Common myeloid progenitor, CD34-positive (primary cell): Measurements from ENCODE around the gene HK2.
A peak's percentile ranks its signal among the peaks of the same experiment; 100 is the strongest.
"Not testable (repeated sequence)": the region's sequence is repeated elsewhere in the genome, so short reads cannot be mapped to it uniquely, and the experiment has no call there.

Experiments used
- CTCF ChIA-PET: fragments of 350-600 bp; sonication (Branson Sonifier 250); formaldehyde crosslinking; loops from one replicate; lab custom pipeline; 2021; ENCODE audit warnings: antibody characterized with exemption; lab: Charles Lee
- POLR2A ChIA-PET: fragments of 350-600 bp; sonication (Branson Sonifier 250); formaldehyde crosslinking; loops from one replicate; lab custom pipeline; 2021; ENCODE audit warnings: antibody characterized with exemption; lab: Charles Lee
- DNase-seq, 3 donors: peaks; one replicate each; pipeline versions ENCODE4 v3.0.0 to v3.0.0-alpha.2; 2013
- H3K27ac ChIP-seq, 2 experiments: 1 replicate in 1 of 2; 2 replicates in 1 of 2; pipeline ENCODE4 v1.7.0; 2013; ENCODE audit warnings: inconsistent platforms in 2 of 2, low read length in 2 of 2, mild to moderate bottlenecking in 2 of 2, low read depth in 1 of 2, moderate library complexity in 1 of 2; ENCODE audit not compliant: severe bottlenecking in 2 of 2, insufficient read depth in 1 of 2, poor library complexity in 1 of 2
- H3K27me3 ChIP-seq, 5 experiments: replicated peaks in 2 of 5; 1 replicate in 3 of 5; 2 replicates in 2 of 5; pipeline versions ENCODE4 v1.6.1 to v1.7.0; 2013; ENCODE audit warnings: low read length in 4 of 5, mild to moderate bottlenecking in 2 of 5, moderate library complexity in 2 of 5, inconsistent platforms in 1 of 5; ENCODE audit not compliant: insufficient read depth in 5 of 5, control insufficient read depth in 4 of 5
- H3K36me3 ChIP-seq, 4 experiments: 1 replicate in 2 of 4; 2 replicates in 2 of 4; pipeline versions ENCODE4 v1.6.1 to v1.7.0; 2013; ENCODE audit warnings: low read length in 3 of 4, control low read depth in 1 of 4, mild to moderate bottlenecking in 1 of 4; ENCODE audit not compliant: control insufficient read depth in 4 of 4, insufficient read depth in 4 of 4
- H3K4me1 ChIP-seq, 4 experiments: 1 replicate in 3 of 4; 2 replicates in 1 of 4; pipeline versions ENCODE4 v1.6.1 to v1.7.1; 2013; ENCODE audit warnings: low read length in 3 of 4, mild to moderate bottlenecking in 3 of 4, control low read depth in 1 of 4, inconsistent platforms in 1 of 4, moderate library complexity in 1 of 4; ENCODE audit not compliant: control insufficient read depth in 4 of 4, insufficient read depth in 4 of 4; ENCODE audit errors: control extremely low read depth in 1 of 4
- H3K4me3 ChIP-seq, 7 experiments: 1 replicate in 4 of 7; 2 replicates in 3 of 7; pipeline versions ENCODE4 v1.5.1 to v1.7.0; 2013; ENCODE audit warnings: mild to moderate bottlenecking in 7 of 7, low read length in 6 of 7, moderate library complexity in 6 of 7, inconsistent platforms in 2 of 7, low read depth in 2 of 7, control low read depth in 1 of 7; ENCODE audit not compliant: insufficient read depth in 4 of 7, control insufficient read depth in 1 of 7; ENCODE audit errors: extremely low read depth in 1 of 7
- H3K9me3 ChIP-seq, 5 experiments: 1 replicate in 4 of 5; 2 replicates in 1 of 5; pipeline versions ENCODE4 v1.6.1 to v1.7.1; 2013; ENCODE audit warnings: low read length in 4 of 5, mild to moderate bottlenecking in 2 of 5, inconsistent platforms in 1 of 5, low read depth in 1 of 5, moderate library complexity in 1 of 5; ENCODE audit not compliant: control insufficient read depth in 4 of 5, insufficient read depth in 2 of 5; ENCODE audit errors: control extremely low read depth in 1 of 5
- WGBS: methylation state at CpG from one replicate; pipeline ENCODE4 v1.1.5; 2013; ENCODE audit not compliant: insufficient coverage; 5-methylcytosine and 5-hydroxymethylcytosine counted together

The HK2 gene

GRCh38 chr2:74821177-74822126 is 12.5 kb upstream of the HK2 start:
- no peak for DNase-seq
- Histone ChIP-seq H3K36me3 (no peaks in the 10 kb centered on the region), H3K4me1 (peaks cover 8 to 46% (median 15%) of the 10 kb centered on the region in 4 experiments), H3K4me3 (no peak overlapping the region), H3K27me3 (no peaks in the 10 kb centered on the region), H3K9me3 (no peaks in the 10 kb centered on the region), H3K27ac (no peak overlapping the region)
- CTCF ChIA-PET: interaction anchor here (1.2 to 1.3 kb wide), 2 partner anchors 10 to 12 kb away, joined by 3 read pairs; partner anchors contain the start of gene HK2
- WGBS: 91% methylated on average over 1 of the region's 3 CpGs
- POLR2A ChIA-PET: interaction anchor here (0.6 kb wide), 3 partner anchors 22 to 115 kb away, joined by 3 to 4 read pairs (median 4); no protein-coding TSS in a partner anchor

DNA sequence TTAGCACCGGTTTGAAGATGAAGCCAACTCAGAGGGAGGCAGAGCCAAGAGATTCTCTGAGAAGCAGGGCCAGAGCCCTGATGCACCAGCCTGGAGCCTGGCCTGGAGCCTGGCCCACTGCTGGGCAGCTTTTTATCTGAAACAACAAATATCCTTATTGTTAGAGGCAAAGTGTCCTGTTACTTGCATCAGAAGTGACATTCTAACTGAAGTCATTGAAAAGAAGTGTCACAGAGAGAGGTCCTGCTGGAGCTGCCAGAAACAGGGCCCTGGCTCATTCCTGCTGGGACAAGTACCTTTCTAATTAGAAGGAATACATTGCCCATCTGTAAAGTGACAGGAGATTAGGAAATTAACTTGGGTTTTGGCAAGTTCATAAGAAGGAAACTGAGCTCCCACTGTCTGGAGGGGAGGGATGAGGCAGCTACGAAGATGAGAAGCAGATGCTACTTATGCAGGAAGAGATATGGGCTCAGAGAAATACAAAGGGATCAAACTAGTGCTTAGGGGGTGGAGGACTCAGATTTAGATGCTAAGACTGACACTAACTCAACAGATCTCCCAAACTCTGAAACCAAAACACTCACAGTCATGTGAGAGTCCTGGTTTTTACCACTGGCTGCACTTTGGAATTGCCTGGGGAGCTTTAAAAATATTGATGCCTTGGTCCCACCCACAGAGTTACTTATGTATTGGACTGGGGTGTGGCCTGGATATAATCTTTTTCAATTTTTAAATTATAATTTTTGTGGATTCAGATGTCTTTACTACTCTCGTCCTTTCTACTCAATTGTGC is 11.0 kb upstream of the HK2 start:
- no peak overlapping the region for H3K4me3 ChIP-seq
- POLR2A ChIA-PET: no interaction called here
- no peak overlapping the region for H3K27ac ChIP-seq
- no peak for DNase-seq
- no CpG with 5 or more reads among the region's 3 CpGs for WGBS
- CTCF ChIA-PET: interaction anchor here (1.5 kb wide), 1 partner anchor 16 kb away, joined by 3 read pairs; no protein-coding TSS in a partner anchor
- no peaks in the 10 kb centered on the region for H3K36me3 ChIP-seq
- no peaks in the 10 kb centered on the region for H3K27me3 ChIP-seq
- no peaks in the 10 kb centered on the region for H3K9me3 ChIP-seq
- H3K4me1 ChIP-seq: peaks cover 0 to 32% (median 3%) of the 10 kb centered on the region in 4 experiments

- POLR2A ChIA-PET: interaction anchor here (0.6 kb wide), 1 partner anchor 717 kb away, joined by 3 read pairs; no protein-coding TSS in a partner anchor
- WGBS: 25% methylated on average over 1 of the region's 4 CpGs
Observed at GRCh38 chr2:74824679-74825078, 9.2 kb upstream of the HK2 start.

DNA sequence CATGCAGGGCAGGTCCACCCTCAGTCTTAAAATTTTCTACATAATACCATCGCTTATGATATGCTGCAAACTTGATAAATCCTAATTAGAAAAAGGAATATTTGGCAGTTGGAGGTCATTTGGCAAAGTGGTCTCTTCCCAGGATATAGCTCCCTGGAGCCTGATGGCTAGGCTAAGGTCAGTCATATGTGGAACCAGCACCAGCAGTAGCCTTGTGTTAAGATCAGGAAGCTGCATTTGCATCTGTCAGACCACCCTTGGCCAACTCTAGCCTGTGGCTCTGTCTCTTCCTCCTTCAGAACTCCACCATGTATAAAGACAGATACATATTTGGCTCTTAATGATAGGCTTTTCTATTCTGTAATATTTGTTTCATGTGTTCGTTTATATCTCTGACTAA is 5.4 kb upstream of the HK2 start:
- Histone ChIP-seq H3K27me3 (no peaks in the 10 kb centered on the region), H3K4me3 (no peak overlapping the region), H3K27ac (no peak overlapping the region), H3K36me3 (no peaks in the 10 kb centered on the region), H3K4me1 (peaks cover 14 to 33% (median 21%) of the 10 kb centered on the region in 4 experiments), H3K9me3 (no peaks in the 10 kb centered on the region)
- DNase-seq: no peak
- POLR2A ChIA-PET: interaction anchor here (0.6 kb wide), 1 partner anchor 10 kb away, joined by 4 read pairs; no protein-coding TSS in a partner anchor
- 100% methylated on average over 1 of the region's 2 CpGs for WGBS
- CTCF ChIA-PET: no interaction called here

More at GRCh38 chr2:74824679-74825078, 9.2 kb upstream of the HK2 start:
- Histone ChIP-seq H3K27me3 (no peaks in the 10 kb centered on the region), H3K4me3 (no peak overlapping the region), H3K36me3 (no peaks in the 10 kb centered on the region), H3K27ac (no peak overlapping the region), H3K9me3 (no peaks in the 10 kb centered on the region), H3K4me1 (peaks cover 0 to 31% (median 4%) of the 10 kb centered on the region in 4 experiments)
- CTCF ChIA-PET: interaction anchor here (0.9 to 1.0 kb wide), 3 partner anchors 8 to 61 kb away, joined by 3 to 4 read pairs (median 3); no protein-coding TSS in a partner anchor
- DNase-seq: no peak

GRCh38 chr2:74831693-74832530 is 2.0 kb upstream of the HK2 start:
- Histone ChIP-seq H3K27me3 (no peaks in the 10 kb centered on the region), H3K27ac (peak overlapping the region; percentile 4 to 31), H3K4me1 (peaks cover 25 to 51% (median 43%) of the 10 kb centered on the region in 4 experiments), H3K4me3 (peak overlapping the region in 1 of 7 experiments; percentile 17), H3K9me3 (no peaks in the 10 kb centered on the region), H3K36me3 (no peaks in the 10 kb centered on the region)
- CTCF ChIA-PET: interaction anchor here (0.9 to 1.7 kb wide), 6 partner anchors 8 to 69 kb away, joined by 3 to 4 read pairs (median 3); no protein-coding TSS in a partner anchor
- peak; percentile 88 to 98 (median 97) for DNase-seq
- 56% methylated on average over 6 of the region's 7 CpGs for WGBS
- POLR2A ChIA-PET: interaction anchor here (1.1 kb wide), 1 partner anchor 18 kb away, joined by 3 read pairs; no protein-coding TSS in a partner anchor

DNA sequence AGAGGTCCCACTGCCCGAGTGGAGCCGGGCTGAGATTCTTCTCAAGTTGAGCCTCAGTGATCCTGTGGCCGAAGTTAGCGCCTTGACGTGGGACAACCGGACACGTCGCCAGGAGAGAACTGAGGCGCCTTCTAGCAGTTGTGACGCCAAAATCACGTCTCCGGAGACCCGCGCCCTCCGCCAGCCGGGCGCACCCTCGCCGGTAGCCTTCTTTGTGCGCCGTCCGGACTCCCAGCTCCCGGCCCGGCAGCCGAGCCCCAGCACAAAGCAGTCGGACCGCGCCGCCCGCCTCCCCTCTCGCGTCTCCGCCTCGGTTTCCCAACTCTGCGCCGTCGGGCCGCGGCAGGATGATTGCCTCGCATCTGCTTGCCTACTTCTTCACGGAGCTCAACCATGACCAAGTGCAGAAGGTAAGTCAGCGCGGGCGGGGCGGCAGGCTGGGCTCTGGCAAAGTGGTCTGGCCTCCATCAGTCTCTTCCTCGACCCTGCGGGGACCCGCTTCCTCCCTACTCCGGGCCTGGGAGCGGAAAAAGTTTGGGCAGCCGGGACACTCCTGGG is 386 bp downstream of the HK2 start:
- DNase-seq: peak in 1 of 3 donors; percentile 57
- peaks cover 30 to 58% (median 50%) of the 10 kb centered on the region in 4 experiments for H3K4me1 ChIP-seq
- WGBS: 0% methylated on average over 42 of the region's 51 CpGs
- peak overlapping the region in 1 of 2 experiments; percentile 66 for H3K27ac ChIP-seq
- peak overlapping the region; percentile 68 to 90 (median 78) for H3K4me3 ChIP-seq
- H3K27me3 ChIP-seq, H3K9me3 ChIP-seq, H3K36me3 ChIP-seq: not testable (repeated sequence)
- POLR2A ChIA-PET: interaction anchor here (0.7 kb wide), 1 partner anchor 13 kb away, joined by 3 read pairs; no protein-coding TSS in a partner anchor
- CTCF ChIA-PET: interaction anchor here (1.3 to 4.3 kb wide), 6 partner anchors 10 to 43 kb away, joined by 3 to 49 read pairs (median 8); no protein-coding TSS in a partner anchor
